ENCODE results near the gene SQOR.

SQOR gene

DNA sequence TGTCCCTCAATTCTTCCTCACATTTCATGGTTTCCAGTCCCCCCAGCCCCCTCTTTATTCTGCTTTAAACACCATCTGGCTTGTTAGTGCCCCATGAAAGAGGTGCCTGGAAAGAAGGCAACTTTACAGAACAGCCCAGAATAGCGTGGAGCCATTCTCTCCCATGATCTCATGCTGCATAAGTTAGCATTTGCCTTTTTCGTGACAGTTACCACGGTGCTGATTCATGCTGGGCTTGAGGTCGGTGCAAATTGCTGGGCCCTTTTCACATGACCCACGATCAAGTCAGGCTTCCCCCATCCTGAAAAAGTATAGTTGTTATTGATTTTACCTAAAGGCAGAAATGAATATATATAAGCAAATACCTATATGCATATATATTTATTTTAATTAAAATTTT is 29.6 kb downstream of the SQOR start:
- no peak for DNase-seq

DNA sequence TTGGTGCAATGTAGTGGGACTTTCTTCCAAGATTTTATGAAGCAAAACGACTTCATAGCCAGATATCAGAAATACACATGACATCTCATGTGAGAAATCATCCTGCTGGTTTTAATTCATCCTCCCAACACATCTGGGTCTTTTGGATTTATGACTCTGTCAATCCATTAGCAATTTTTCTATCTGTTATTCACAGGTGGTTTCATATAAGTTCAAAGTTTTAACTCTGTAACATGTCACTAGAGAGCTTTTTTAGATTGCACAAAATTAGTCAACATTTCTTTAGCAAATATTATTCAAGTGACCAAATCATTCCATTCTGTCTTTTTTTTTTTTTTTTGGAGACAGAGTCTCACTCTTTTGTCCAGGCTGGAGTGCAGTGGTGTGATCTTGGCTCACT is 30.4 kb downstream of the SQOR start:
- DNase-seq = no peak

DNA sequence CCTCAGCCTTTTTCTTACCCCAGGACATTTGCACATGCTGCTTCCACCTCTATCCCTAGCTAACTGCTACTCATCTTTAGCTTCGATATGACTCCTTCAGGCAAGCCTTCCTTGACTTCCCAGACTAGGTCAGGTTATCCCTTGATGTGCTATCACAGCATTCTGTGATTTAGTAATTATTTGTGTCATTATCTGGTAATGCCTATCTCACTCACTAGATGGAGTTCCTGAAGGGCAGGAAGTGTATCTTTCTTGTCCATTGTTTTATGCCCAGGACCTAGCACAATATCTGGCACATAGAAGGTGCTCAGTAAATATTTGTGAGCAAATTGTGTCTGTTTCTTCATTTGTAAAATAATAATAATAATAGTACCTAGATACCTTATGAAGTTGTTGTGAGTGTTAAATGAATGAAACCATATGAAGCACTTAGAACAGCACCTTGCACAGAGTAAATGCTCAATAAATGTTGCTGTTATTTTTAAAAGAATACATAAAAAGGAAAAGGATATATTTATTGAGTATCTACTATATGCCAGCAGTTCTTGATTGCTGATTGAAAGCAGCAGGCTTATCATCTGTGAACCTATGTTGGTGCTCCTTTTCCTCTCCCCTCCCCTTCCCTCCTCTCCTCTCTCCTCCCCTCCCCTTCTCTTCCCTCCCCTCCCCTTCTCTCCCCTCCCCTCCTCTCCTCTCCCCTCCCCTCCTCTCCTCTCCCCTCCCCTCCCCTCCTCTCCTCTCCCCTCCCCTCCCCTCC is 31.5 kb downstream of the SQOR start:
- DNase-seq = no peak

DNA sequence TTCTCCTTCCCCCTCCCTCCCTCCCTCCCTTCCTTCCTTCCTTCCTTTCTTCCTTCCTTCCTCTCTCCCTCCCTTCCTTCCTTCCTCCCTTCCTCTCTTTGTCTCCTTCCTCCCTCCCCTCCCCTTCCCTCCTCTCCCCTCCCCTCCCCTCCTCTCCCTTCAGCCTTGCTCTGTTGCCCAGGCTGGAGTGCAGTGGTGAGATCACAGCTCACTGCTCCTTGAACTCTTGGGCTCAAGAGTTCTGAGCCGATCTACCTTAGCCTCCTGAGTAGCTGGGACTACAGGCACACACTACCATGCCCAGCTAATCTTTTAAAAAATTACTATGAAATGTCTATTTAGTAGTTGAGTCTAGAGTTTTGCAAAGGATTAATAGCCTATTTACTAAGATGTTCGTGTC is 32.2 kb downstream of the SQOR start:
- no peak for DNase-seq

DNA sequence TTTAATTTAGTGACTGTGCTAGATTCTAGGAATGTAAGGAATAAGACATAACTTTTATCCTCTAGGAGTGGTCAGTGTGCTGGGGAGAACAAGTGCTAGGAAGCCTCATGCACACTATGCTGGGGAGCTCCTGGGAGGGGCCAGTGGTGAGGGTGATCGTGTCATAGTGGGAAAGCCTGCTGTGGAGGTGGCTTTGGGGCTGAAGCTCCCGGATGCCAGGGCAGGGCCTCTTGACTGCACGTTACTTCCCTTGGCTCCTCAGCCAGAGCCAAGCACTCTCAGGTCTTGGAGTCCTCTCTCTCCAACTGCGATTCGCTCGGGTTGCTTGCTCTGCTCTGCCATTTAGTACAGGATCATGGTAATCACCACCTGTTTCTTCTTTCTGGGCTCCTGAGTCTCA is 33.6 kb downstream of the SQOR start:
- no peak for DNase-seq

DNA sequence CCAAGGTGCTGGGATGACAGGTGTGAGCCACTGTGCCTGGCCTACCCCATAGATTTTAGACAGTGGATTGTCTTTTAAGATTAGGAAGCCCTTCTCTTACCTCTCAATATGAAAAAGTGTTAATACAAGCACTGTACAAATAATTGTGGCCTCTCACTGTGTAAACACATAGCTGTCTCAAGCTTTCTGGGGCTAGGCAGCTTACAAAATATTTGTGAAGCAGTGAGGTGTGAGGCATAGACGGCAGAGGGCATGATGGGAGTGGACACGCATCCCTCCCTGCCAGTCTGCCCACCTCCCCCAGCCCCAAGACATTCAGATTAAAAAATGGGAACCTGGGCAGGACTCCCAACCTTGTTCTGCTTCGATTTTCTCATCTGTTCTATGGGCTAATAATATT is 34.6 kb downstream of the SQOR start:
- DNase-seq = no peak

DNA sequence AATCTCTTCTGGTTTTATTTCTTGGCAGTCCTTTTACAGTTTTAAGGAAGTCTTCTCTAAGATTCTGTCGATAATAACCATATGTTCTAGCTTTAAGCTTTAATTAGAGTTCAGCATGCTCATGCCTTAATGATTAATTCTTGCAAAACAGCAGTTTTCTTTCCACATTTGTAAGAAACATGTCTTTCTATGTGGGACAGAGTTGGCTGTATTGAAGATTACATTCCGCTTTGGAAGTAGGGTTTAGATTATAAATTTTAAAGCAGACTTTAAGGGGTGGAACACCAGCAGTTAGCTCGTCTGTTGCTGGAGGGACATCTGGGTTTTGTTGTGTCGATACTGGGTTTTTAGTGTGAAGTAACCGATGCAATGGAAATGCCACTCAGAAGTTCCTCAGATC is 35.3 kb downstream of the SQOR start:
- DNase-seq = no peak

DNA sequence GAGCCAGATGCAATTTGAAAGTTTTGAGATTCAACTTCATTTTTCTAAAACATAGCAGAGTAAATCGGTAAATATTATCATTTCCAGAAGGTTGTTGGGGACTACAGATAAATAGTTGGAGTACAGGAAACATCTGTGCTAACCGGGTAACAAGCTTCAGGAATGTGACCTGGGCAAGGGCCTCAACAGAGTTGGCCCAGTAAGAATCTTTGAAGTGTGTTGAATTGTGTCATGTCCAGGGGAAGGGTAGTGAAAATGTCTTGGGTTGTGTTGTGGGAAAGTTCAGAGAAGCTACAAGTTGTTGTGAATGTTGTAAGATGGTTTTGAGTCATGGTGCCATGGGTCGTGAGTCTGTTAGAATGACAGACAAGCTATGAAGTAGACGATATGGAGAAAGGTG is 35.7 kb downstream of the SQOR start:
- no peak for DNase-seq

DNA sequence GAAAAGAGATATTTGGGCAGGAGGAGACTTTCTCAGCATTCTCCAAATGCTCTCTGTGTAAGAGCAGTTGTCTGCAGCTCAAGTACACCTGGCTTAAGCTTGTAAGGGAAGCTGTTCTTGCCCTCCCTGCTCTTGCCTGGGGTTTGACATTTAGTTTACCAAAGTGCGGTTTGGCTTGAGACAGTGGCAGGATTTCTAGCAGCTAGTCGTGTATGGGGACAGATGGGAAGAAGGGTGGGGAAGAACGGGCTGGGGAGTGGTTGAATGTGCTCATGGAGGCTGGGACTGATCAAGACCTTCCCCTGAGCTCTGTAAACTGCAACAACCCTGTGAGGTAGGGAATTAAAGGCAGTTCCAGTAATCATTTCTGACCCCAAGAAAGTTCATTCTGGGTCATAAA is 39.8 kb downstream of the SQOR start:
- DNase-seq = no peak

DNA sequence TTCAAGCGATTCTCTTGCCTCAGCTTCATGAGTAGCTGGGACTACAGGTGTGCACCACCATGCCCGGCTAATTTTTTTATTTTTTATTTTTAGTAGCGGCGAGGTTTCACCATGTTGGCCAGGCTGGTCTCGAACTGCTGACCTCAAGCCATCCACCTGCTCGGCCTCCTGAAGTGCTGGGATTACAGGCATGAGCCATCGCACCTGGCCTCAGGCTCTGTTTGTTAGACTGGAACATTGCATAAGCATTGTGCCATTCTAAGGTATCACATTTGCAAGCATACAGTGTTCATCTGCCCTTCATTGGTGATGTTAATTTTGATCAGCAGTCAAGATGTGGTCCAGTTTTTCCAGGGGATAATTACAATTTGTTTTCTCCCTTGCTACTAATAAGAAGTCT is 43.0 kb downstream of the SQOR start:
- DNase-seq = no peak

DNA sequence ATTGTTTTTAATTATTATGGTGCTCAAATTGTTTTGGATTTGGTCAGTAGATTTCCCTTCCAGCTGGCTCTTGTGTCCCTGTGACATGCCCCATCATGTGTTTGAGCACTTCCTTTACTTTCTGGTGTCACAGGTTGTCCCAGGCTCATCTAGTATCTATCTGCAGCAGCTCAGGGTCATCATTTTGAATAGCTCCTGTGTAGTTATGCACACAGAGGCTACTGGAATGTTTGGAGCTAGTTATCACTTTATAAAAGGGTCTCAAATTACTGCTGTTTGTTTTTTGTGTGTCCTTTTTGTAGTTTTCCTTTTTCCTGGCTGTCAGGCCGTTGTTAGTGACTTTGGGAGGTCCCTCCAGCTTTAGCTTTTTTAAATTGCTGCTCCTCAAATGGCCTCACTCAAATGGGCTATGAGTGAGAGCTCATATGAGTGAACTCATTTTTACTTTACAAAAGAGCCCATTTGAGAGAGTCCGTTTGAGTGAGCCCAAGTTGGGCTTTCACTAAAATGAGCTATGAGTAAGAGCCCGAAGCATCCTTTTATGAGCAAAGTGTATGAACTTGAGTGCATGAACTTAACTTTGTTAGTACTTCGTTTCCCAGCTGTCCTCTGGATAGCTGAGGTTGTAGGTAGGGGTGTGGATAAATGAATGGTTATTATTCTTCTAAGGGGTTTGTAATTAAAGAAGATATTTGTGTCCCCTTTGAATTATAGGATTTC is 43.8 kb downstream of the SQOR start:
- no peak for DNase-seq

DNA sequence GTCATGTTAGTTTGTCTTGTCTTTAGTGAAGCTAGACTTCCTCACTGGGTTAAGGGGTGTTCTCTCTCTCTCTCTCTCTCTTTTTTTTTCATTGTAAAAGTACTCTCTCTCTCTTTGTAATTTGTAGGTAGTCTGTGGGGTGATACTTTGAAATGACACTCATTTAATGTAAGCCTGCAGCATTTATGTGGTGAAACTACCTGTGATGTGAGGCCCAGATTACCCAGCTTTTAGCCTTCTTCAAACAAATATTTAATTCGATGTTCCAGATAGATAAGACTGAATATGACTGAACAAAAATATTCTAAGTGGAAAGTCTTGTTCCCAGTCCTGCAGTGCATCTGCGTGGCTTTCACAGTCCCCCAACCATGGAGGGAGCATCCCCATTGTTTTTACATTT is 49.7 kb downstream of the SQOR start:
- no peak for DNase-seq

DNA sequence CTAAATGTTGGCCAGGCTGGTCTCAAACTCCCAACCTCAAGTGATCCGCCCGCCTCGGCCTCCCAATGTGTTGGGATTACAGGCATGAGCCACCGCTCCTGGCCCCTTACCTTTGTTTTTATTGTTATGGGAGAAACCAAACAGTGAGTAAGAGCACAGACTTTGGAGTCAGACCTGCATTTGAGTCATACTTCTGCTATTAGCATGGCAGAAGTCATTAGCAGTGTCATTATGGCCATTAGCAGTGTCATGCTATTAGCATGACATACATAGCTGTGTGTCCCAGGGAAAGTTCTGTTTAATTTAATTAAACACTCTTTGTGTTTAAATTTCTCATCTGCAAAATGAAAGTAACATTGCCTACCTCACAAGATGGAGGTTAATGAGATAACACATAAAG is 54.8 kb downstream of the SQOR start:
- DNase-seq = no peak

DNA sequence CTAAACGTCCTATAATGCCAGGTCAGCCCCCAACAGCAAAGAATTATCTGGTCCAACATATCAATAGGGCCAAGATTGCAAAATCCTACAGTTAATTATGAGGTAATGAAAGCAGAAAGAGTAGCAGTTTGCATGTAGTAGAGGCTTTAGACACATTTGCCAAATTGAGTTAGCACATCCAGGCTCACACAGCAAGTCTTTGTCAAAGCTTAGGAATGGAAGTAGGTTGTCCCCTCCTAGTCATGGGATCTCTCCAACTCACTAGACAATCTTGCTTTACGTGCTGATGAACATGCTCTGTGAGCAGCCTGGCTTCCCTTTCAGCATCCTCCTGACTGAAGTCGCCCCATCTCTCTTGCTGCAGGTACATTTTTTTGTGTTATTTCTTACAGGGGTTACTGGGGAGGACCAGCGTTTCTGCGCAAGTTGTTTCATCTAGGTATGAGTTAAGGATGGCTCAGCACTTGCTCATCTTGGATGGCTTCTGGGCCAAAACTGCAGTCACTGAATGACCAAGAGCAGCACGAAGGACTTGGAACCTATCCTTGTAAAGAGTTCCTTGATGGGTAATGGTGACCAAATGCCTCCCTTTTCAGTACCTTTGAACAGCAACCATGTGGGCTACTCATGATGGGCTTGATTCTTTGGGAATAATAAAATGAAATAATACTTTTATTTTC is 55.9 kb downstream of the SQOR start:
- DNase-seq = no peak

DNA sequence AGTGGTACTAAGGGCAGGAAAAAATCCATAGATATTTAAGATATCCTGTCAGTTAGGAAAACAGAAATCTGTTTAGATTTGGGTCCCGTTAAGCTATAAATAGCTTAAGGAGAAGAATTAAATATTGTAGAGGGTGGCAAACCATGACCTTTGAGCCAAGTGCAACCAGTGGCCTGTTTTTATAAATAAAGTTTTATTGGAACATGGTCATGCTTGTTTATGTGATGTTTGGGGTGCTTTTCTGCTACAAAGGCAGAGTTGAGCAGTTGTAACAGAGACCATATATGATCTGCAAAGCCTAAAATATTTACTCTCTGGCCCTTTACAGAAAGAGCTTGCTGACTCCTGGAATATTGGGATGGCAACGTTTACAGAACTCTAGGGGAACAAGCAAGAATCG is 66.3 kb downstream of the SQOR start:
- DNase-seq = no peak

DNA sequence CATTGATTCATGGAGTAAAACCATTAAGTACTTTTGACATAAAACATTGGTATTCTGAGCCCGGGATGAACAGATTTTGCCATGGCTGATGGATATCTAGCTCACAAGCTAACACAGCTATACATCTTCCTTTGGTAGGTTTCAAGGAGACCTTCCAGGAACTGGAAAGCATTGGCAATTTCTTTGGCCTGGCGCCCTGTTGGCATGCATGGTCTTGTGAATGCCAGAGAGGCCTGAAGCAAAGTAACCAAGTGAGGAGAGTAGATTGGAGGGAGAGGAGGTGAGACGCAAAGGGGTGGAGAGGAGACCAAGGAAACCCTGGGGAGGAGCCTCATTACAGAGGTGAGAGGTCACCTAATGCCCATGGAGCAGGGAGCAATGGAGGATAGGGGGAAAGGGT is 67.2 kb downstream of the SQOR start:
- no peak for DNase-seq

DNA sequence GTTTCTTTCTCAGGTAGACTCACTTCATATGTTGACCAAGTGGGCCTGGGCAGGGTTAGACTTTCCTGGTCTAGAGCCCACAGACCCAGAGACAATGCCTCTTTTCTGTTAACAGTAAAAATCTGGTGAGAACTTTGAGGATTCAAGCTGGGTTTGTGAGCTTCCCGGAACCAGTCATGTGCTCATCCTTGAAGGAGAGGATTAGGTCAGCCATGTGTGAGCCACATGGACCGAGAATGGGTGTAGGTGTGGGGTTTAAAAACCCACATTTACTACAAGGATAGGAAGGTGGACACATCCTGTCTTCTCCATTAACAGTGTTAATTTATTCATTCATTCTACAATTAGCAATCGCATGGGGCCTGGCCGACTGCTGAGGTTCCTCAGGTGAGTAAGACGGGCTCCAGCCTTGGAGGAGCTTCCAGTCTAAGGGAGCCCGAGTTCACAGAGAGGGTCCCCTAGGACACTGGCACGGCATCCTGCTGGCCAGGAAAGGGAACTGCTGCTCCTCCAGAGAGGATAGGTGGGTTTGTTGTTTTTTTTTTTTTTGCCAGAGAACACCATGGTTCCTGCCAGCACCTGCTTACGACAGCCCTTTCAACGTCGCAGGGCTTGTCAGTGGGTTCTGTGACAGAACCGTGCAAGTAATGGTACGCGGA is 69.0 kb downstream of the SQOR start:
- no peak for DNase-seq

DNA sequence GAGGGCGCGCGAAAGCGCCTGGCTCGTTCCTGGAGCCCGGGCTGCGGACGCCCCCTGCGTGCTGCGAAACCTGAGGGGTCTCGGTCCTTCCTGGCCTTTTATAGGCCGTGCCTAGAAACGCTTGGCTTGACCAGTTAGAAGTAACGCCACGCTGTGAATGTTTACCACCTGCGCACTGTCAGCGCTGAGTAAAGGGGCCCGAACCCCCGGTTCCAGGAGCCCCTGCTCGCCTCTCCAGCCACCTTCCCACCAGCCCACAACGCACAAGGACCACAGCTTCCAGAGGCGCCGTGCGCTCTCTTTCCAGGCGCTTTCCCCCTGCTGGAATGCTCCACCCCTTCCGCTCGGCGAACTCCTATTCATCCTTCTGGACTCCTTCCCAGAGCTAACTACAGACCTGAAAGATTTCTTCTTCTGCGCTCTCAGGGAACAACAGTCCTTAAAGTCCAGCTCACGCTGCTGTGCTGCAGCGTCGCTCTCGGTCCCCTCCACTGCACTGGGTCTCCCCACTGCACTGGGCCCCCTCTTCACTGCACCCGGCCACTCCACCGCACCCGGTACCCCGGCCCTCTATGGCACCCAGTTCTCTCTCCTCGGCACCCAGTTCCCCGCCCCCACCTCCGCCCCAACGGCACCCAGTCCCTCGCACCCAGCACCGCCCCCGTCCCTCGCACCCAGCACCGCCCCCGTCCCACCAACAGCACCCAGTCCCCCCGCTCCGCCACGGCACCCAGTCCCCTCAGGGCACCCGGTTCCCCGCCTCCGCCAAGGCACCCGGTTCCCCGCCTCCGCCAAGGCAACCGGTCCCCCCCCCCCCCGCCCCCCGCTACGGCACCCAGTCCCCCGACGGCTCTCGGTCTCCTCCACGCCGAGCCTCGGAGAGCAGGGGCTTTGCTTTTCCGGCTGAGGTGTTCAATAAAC is 69.8 kb downstream of the SQOR start:
- DNase-seq = no peak

DNA sequence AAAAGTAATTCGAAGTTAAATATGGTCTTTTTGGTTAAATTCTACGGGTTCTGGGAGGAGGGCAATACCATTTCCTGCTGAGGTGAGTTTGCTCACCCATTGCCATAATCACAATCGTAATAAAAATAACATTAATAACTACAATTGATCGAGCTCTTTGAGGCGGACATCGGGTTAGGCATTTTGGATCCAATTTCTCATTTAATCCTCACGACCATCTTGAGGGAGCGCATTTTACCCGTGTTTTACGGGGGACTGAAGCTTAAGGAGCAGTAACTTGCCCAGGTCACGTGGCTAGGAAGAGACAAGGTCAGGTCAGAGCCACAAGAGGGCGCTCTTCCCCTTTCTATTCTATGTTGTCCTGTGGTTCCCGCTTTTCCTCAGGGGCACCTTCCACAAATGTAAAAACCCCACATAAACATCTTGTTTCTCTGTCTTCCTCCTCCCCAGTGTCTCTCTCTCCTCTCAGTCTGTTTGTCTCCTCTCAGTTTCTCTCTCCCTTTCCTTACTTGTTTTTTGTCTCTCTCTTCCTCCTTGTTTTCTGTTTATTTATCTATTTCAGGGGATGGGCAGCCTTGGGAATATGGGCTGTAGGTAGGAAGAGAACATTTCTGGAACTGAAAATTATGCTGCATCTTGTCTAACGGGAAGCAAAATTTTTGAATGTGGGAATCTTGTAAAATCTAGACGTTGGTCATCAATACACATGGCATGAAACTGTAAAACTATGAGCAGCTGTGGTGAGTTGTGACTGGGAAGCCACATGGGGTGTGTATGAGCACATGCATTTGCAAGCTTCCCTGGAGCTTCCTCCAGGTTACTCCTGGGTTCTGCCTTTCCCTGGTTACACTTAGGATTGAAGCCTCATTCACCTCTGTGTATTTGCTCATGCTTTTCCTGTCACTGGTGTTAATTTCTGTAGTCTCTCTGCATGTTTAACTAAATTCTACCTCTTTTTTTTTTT is 71.0 kb downstream of the SQOR start:
- peak; percentile 60 for DNase-seq

DNA sequence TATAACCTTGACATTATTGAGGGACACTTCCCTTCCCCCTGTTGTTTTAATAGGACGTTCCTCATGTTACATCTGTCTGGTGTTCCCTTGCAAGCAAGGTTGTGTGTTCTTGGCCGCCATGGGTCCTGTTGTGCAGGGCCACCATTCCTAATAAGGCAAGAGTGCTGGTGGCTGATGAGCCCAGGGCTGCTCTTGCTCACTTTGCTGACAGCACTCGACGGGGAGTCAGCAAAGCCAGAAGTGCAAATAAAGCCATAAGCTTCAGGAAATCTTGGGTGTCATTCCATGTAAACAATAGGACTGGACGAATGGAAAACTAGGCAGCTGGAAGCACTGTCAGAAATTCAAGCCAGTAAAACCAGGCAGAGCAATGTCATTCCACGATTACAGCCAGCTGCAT is 75.8 kb downstream of the SQOR start:
- no peak for DNase-seq

Data from effector CD4-positive, alpha-beta T cell (primary cell).